GM23338 (cell line): ENCODE results near the gene LSM3. TPM values are rescaled to one million over a fixed set of nuclear protein-coding genes. Genes with fewer than 3 reads are reported as not detected.
"Not testable (repeated sequence)": the region's sequence is repeated elsewhere in the genome, so short reads cannot be mapped to it uniquely, and the experiment has no call there.

ENCODE experiments used
- ATAC-seq: fragments of 200-7000 bp; cut with Tn5 transposase; 3 replicates; pipeline ENCODE4 v1.9.1; 2020
- DNase-seq: peaks from one replicate; pipeline ENCODE4 v3.0.0-alpha.2; 2015; ENCODE audit warnings: low spot score
- H2AFZ ChIP-seq: fragments of 200-600 bp; sonication (generic); 2 replicates; pipeline ENCODE4 v1.8.0; 2016; ENCODE audit warnings: antibody characterized with exemption, mild to moderate bottlenecking, moderate library complexity
- H3F3A ChIP-seq: fragments of 200-600 bp; sonication (generic); replicated peaks from 2 replicates; pipeline ENCODE4 v1.8.0; 2017; ENCODE audit warnings: antibody characterized with exemption, mixed run types, low read depth
- H3K27ac ChIP-seq: fragments of 200-600 bp; sonication (generic); 2 replicates; pipeline ENCODE4 v1.6.1; 2016; ENCODE audit warnings: low read depth
- H3K27me3 ChIP-seq: fragments of 200-600 bp; sonication (generic); 2 replicates; pipeline ENCODE4 v1.8.0; 2016; ENCODE audit warnings: mild to moderate bottlenecking, mixed run types, moderate library complexity; ENCODE audit not compliant: insufficient read depth
- H3K36me3 ChIP-seq: fragments of 200-600 bp; sonication (generic); 2 replicates; pipeline ENCODE4 v1.8.0; 2016; ENCODE audit warnings: mild to moderate bottlenecking; ENCODE audit not compliant: insufficient read depth
- H3K4me1 ChIP-seq: fragments of 200-600 bp; sonication (generic); 2 replicates; pipeline ENCODE4 v1.8.0; 2016; ENCODE audit warnings: mild to moderate bottlenecking, moderate library complexity; ENCODE audit not compliant: insufficient read depth
- H3K4me2 ChIP-seq: fragments of 200-600 bp; sonication (generic); 2 replicates; pipeline ENCODE4 v1.7.1; 2017; ENCODE audit warnings: mixed run types
- H3K4me3 ChIP-seq: fragments of 200-600 bp; sonication (generic); 2 replicates; pipeline ENCODE4 v1.6.1; 2016; ENCODE audit warnings: mixed run types
- H3K79me2 ChIP-seq: fragments of 200-600 bp; sonication (generic); replicated peaks from 2 replicates; pipeline ENCODE4 v1.8.0; 2017; ENCODE audit warnings: mild to moderate bottlenecking; ENCODE audit not compliant: insufficient read depth
- H3K9me2 ChIP-seq: fragments of 200-600 bp; sonication (generic); 2 replicates; pipeline ENCODE4 v1.8.0; 2017; ENCODE audit not compliant: insufficient read depth
- H4K20me1 ChIP-seq: fragments of 200-600 bp; sonication (generic); replicated peaks from 2 replicates; pipeline ENCODE4 v1.8.0; 2017; ENCODE audit warnings: mild to moderate bottlenecking; ENCODE audit not compliant: insufficient read depth
- H3K27ac Mint-ChIP-seq: 2 replicates; pipeline ENCODE4 v1.8.0; 2020; ENCODE audit warnings: inconsistent platforms, mild to moderate bottlenecking, moderate library complexity, mixed read lengths
- H3K27me3 Mint-ChIP-seq: 3 replicates; pipeline ENCODE4 v1.8.0; 2022; ENCODE audit warnings: low read depth, mild to moderate bottlenecking, moderate library complexity, mixed read lengths, inconsistent platforms; ENCODE audit not compliant: insufficient read depth, poor library complexity
- H3K36me3 Mint-ChIP-seq: 3 replicates; pipeline ENCODE4 v1.8.0; 2021; ENCODE audit warnings: low read depth, mild to moderate bottlenecking, inconsistent platforms, moderate library complexity, mixed read lengths
- H3K4me1 Mint-ChIP-seq: 3 replicates; pipeline ENCODE4 v1.8.0; 2020; ENCODE audit warnings: mild to moderate bottlenecking, inconsistent platforms, mixed read lengths
- H3K4me3 Mint-ChIP-seq: 3 replicates; pipeline ENCODE4 v1.8.0; 2021; ENCODE audit warnings: moderate library complexity, mild to moderate bottlenecking, inconsistent platforms, mixed read lengths
- H3K9me3 Mint-ChIP-seq: 3 replicates; pipeline ENCODE4 v1.8.0; 2020; ENCODE audit warnings: moderate library complexity, mild to moderate bottlenecking, inconsistent platforms, mixed read lengths
- CREB1 ChIP-seq: fragments of 250-450 bp; sonication (Bioruptor Pico); IDR thresholded peaks from 2 replicates; pipeline ENCODE4 v1.5.0; 2020; ENCODE audit warnings: low read depth, mild to moderate bottlenecking, moderate library complexity
- ETS1 ChIP-seq: IDR thresholded peaks from 2 replicates; pipeline ENCODE4 v1.6.1; 2016; ENCODE audit warnings: antibody characterized with exemption
- EZH2 ChIP-seq: fragments of 200-600 bp; sonication (generic); IDR thresholded peaks from one replicate; pipeline ENCODE4 v1.8.0; 2017; ENCODE audit warnings: antibody characterized with exemption, mild to moderate bottlenecking, low read depth; ENCODE audit not compliant: unreplicated experiment
- EZH2phosphoT487 ChIP-seq: fragments of 200-600 bp; sonication (generic); IDR thresholded peaks from one replicate; pipeline ENCODE4 v1.8.1; 2018; ENCODE audit warnings: antibody characterized with exemption; ENCODE audit not compliant: unreplicated experiment
- NANOG ChIP-seq: IDR thresholded peaks from 2 replicates; pipeline ENCODE4 v1.6.1; 2016; ENCODE audit warnings: antibody characterized with exemption, borderline replicate concordance
- POLR2AphosphoS5 ChIP-seq: IDR thresholded peaks from 2 replicates; pipeline ENCODE4 v1.6.1; 2016; ENCODE audit warnings: antibody characterized with exemption, low read depth
- ZNF114 ChIP-seq: fragments of 250-450 bp; sonication (Bioruptor Pico); IDR thresholded peaks from 2 replicates; pipeline ENCODE4 v1.5.0; 2020; ENCODE audit warnings: mild to moderate bottlenecking, moderate library complexity
- polyA plus RNA-seq: library from polyadenylated mRNA; unstranded; fragments of >200 nt; fragmentation: Nextera tagmentation; extraction: Ambion mirVana; gene quantifications from 2 replicates; pipeline ENCODE4 v1.2.1, GENCODE V29; 2016
- total RNA-seq: library from RNA; depleted of rRNA; stranded (reverse); fragments of >200 nt; shearing (Covaris generic); gene quantifications from 2 replicates; pipeline ENCODE4 v1.2.3, GENCODE V29; 2014
- TF ChIP-seq, protein P1 (sequence below): IDR thresholded peaks from one replicate; pipeline ENCODE4 v1.6.1; 2018; ENCODE audit warnings: antibody characterized with exemption; ENCODE audit not compliant: unreplicated experiment
- TF ChIP-seq, protein P2 (sequence below): fragments of 250-450 bp; sonication (Bioruptor Pico); IDR thresholded peaks from 2 replicates; pipeline ENCODE4 v1.5.0; 2020; ENCODE audit warnings: mild to moderate bottlenecking, moderate library complexity

LSM3 gene
- total and polyA plus RNA-seq, 2 experiments from 2014 or later, result 20.1 to 71.5 TPM

- TF ChIP-seq, protein P1, sequence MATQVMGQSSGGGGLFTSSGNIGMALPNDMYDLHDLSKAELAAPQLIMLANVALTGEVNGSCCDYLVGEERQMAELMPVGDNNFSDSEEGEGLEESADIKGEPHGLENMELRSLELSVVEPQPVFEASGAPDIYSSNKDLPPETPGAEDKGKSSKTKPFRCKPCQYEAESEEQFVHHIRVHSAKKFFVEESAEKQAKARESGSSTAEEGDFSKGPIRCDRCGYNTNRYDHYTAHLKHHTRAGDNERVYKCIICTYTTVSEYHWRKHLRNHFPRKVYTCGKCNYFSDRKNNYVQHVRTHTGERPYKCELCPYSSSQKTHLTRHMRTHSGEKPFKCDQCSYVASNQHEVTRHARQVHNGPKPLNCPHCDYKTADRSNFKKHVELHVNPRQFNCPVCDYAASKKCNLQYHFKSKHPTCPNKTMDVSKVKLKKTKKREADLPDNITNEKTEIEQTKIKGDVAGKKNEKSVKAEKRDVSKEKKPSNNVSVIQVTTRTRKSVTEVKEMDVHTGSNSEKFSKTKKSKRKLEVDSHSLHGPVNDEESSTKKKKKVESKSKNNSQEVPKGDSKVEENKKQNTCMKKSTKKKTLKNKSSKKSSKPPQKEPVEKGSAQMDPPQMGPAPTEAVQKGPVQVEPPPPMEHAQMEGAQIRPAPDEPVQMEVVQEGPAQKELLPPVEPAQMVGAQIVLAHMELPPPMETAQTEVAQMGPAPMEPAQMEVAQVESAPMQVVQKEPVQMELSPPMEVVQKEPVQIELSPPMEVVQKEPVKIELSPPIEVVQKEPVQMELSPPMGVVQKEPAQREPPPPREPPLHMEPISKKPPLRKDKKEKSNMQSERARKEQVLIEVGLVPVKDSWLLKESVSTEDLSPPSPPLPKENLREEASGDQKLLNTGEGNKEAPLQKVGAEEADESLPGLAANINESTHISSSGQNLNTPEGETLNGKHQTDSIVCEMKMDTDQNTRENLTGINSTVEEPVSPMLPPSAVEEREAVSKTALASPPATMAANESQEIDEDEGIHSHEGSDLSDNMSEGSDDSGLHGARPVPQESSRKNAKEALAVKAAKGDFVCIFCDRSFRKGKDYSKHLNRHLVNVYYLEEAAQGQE, result no peak
- TF ChIP-seq EZH2phosphoT487, result no peak
- TF ChIP-seq NANOG, result no peak
- no peak for TF ChIP-seq EZH2
Observed at GRCh38 chr3:14225421-14225820, 46.8 kb downstream of the LSM3 start (continued).

DNA sequence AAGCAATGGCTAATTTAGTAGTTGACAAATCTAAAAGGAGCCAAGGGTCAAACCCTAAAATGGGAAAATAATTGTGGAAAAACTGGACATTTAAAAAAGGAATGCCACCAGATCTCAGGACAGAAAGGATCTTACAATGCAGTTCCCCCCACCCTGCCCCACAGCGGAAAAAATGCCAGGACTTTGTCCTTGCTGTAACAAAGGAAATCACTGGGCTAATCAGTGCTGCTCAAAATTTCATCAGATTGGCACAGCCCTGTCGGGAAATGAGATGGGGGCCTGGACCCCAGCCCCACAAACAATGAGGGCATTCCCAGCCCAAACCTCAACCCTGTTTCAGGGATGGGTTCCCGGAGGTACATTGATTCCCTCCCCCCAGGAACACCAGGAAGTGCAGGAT, 47.7 kb downstream of the LSM3 start:
- not testable (repeated sequence) for H3K27me3 Mint-ChIP-seq, H3K79me2 ChIP-seq, H3K27me3 ChIP-seq, H3K4me1 ChIP-seq, DNase-seq, H3K4me2 ChIP-seq, H3K36me3 ChIP-seq, ATAC-seq, H3F3A ChIP-seq, H3K27ac Mint-ChIP-seq, H3K4me3 ChIP-seq, H3K4me3 Mint-ChIP-seq, H3K36me3 Mint-ChIP-seq, H3K27ac ChIP-seq, H4K20me1 ChIP-seq
- peaks cover 10% of the 10 kb centered on the region; the same call in 1 of the 2 replicates for H3K9me2 ChIP-seq
- H3K4me1 Mint-ChIP-seq, result peaks cover 30% of the 10 kb centered on the region
- peaks cover 12% of the 10 kb centered on the region; the same call in 2 of the 3 replicates for H3K9me3 Mint-ChIP-seq
- peak overlapping the region; percentile 47 for H2AFZ ChIP-seq

GRCh38 chr3:14227856-14228255, 49.2 kb downstream of the LSM3 start:
- H2AFZ ChIP-seq, result no peak overlapping the region
- H3K4me2 ChIP-seq, result no peak overlapping the region
- TF ChIP-seq POLR2AphosphoS5 (no peak), ETS1 (no peak), CREB1 (CRISPR knock-in tag) (no peak), EZH2phosphoT487 (no peak), ZNF114 (CRISPR knock-in tag) (no peak)
- TF ChIP-seq, protein P2, sequence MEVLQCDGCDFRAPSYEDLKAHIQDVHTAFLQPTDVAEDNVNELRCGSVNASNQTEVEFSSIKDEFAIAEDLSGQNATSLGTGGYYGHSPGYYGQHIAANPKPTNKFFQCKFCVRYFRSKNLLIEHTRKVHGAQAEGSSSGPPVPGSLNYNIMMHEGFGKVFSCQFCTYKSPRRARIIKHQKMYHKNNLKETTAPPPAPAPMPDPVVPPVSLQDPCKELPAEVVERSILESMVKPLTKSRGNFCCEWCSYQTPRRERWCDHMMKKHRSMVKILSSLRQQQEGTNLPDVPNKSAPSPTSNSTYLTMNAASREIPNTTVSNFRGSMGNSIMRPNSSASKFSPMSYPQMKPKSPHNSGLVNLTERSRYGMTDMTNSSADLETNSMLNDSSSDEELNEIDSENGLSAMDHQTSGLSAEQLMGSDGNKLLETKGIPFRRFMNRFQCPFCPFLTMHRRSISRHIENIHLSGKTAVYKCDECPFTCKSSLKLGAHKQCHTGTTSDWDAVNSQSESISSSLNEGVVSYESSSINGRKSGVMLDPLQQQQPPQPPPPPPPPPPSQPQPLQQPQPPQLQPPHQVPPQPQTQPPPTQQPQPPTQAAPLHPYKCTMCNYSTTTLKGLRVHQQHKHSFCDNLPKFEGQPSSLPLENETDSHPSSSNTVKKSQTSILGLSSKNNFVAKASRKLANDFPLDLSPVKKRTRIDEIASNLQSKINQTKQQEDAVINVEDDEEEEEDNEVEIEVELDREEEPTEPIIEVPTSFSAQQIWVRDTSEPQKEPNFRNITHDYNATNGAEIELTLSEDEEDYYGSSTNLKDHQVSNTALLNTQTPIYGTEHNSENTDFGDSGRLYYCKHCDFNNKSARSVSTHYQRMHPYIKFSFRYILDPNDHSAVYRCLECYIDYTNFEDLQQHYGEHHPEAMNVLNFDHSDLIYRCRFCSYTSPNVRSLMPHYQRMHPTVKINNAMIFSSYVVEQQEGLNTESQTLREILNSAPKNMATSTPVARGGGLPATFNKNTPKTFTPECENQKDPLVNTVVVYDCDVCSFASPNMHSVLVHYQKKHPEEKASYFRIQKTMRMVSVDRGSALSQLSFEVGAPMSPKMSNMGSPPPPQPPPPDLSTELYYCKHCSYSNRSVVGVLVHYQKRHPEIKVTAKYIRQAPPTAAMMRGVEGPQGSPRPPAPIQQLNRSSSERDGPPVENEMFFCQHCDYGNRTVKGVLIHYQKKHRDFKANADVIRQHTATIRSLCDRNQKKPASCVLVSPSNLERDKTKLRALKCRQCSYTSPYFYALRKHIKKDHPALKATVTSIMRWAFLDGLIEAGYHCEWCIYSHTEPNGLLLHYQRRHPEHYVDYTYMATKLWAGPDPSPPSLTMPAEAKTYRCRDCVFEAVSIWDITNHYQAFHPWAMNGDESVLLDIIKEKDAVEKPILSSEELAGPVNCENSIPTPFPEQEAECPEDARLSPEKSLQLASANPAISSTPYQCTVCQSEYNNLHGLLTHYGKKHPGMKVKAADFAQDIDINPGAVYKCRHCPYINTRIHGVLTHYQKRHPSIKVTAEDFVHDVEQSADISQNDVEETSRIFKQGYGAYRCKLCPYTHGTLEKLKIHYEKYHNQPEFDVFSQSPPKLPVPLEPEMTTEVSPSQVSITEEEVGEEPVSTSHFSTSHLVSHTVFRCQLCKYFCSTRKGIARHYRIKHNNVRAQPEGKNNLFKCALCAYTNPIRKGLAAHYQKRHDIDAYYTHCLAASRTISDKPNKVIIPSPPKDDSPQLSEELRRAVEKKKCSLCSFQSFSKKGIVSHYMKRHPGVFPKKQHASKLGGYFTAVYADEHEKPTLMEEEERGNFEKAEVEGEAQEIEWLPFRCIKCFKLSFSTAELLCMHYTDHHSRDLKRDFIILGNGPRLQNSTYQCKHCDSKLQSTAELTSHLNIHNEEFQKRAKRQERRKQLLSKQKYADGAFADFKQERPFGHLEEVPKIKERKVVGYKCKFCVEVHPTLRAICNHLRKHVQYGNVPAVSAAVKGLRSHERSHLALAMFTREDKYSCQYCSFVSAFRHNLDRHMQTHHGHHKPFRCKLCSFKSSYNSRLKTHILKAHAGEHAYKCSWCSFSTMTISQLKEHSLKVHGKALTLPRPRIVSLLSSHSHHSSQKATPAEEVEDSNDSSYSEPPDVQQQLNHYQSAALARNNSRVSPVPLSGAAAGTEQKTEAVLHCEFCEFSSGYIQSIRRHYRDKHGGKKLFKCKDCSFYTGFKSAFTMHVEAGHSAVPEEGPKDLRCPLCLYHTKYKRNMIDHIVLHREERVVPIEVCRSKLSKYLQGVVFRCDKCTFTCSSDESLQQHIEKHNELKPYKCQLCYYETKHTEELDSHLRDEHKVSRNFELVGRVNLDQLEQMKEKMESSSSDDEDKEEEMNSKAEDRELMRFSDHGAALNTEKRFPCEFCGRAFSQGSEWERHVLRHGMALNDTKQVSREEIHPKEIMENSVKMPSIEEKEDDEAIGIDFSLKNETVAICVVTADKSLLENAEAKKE, result no peak

More at GRCh38 chr3:14227856-14228255, 49.2 kb downstream of the LSM3 start:
- H3F3A ChIP-seq, result no peaks in the 10 kb centered on the region
- ATAC-seq (no peak), DNase-seq (no peak)
- H3K27ac Mint-ChIP-seq, result no peak overlapping the region
- no peaks in the 10 kb centered on the region for H4K20me1 ChIP-seq
- H3K4me3 ChIP-seq, result no peak overlapping the region
- H3K4me1 ChIP-seq, result peaks cover 5% of the 10 kb centered on the region
- peaks cover 10% of the 10 kb centered on the region; the same call in 1 of the 2 replicates for H3K9me2 ChIP-seq
- peaks cover 2% of the 10 kb centered on the region; the same call in 1 of the 3 replicates for H3K9me3 Mint-ChIP-seq
- no peaks in the 10 kb centered on the region for H3K79me2 ChIP-seq
- H3K4me1 Mint-ChIP-seq, result peaks cover 30% of the 10 kb centered on the region
- H3K36me3 ChIP-seq, result no peaks in the 10 kb centered on the region
- H3K27me3 Mint-ChIP-seq, result peaks cover 2% of the 10 kb centered on the region
- no peak overlapping the region for H3K27ac ChIP-seq
- no peaks in the 10 kb centered on the region for H3K27me3 ChIP-seq
- peaks cover 2% of the 10 kb centered on the region; the same call in 2 of the 3 replicates for H3K36me3 Mint-ChIP-seq
- no peak overlapping the region for H3K4me3 Mint-ChIP-seq
